GM12874 (cell line): ENCODE results near the gene VAT1L.

Source experiments
- TF ChIP-seq, protein P1 (sequence below): IDR thresholded peaks from 2 replicates; pipeline ENCODE4 v1.5.1; 2011; ENCODE audit warnings: low read depth, mild to moderate bottlenecking, control low read depth, low read length, moderate library complexity; ENCODE audit not compliant: insufficient read depth

Gene VAT1L

GRCh38 chr16:78025631-78026030 lies 237.3 kb downstream of the VAT1L start:
- TF ChIP-seq, protein P1, sequence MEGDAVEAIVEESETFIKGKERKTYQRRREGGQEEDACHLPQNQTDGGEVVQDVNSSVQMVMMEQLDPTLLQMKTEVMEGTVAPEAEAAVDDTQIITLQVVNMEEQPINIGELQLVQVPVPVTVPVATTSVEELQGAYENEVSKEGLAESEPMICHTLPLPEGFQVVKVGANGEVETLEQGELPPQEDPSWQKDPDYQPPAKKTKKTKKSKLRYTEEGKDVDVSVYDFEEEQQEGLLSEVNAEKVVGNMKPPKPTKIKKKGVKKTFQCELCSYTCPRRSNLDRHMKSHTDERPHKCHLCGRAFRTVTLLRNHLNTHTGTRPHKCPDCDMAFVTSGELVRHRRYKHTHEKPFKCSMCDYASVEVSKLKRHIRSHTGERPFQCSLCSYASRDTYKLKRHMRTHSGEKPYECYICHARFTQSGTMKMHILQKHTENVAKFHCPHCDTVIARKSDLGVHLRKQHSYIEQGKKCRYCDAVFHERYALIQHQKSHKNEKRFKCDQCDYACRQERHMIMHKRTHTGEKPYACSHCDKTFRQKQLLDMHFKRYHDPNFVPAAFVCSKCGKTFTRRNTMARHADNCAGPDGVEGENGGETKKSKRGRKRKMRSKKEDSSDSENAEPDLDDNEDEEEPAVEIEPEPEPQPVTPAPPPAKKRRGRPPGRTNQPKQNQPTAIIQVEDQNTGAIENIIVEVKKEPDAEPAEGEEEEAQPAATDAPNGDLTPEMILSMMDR, result no peak

GRCh38 chr16:78028018-78028417 lies 239.7 kb downstream of the VAT1L start:
- TF ChIP-seq, protein P1, result no peak
